CD1c-positive myeloid dendritic cell (primary cell): ENCODE measurements around the gene HAT1.

ENCODE experiments used
- DNase-seq: peaks from one replicate; pipeline ENCODE4 v3.0.0-alpha.2; 2016; ENCODE audit errors: extremely low spot score

HAT1 gene

DNA sequence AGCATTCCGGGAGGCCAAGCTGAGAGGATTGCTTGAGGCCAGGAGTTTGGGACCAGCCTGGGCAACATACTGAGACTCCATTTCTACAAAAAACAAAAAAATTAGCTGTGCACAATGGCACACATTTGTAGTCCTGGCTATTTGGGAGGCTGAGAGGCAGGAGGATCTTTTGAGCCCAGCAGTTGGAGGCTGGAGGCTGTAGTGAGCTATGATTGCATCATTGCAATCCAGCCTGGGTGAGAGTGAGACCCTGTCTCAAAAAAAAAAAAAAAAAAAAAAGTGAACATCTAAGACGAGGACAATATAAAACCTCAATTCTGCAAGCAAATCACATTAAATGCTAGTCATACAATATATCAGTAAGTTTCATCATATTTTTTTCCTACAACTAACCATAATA, 2.8 kb upstream of the HAT1 start:
- DNase-seq = no peak

DNA sequence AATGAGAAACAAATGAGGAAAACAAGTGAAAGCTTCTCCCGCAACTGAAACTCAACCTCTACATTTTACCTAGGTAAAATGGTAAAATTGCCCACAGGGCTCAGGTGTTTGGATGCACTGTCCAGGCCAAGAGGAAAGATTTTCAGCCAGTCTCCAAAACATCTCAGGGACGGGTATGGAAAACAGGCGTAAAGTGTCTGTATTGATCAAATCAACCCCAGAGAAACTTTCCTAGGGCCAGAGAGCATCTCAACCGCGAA, 361 bp upstream of the HAT1 start:
- DNase-seq = no peak

DNA sequence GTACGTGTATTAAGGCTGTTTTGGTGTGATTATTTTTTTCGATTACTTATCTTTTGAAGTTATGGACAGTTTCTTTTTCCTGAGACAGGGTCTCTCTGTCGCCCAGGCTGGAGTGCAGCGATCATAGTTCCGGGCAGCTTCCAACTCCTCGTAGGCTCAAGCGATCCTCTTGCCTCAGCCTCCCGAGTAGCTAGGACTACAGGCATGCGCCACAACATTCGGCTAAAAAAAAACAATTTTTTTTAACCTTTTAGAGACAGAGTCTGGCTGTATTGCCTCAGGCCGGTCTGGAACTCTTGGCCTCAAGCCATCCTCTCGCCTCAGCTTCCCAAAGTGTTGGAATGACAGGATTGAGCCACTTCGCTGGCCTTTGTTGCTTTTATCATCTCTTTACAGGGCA, 945 bp downstream of the HAT1 start:
- no peak for DNase-seq

DNA sequence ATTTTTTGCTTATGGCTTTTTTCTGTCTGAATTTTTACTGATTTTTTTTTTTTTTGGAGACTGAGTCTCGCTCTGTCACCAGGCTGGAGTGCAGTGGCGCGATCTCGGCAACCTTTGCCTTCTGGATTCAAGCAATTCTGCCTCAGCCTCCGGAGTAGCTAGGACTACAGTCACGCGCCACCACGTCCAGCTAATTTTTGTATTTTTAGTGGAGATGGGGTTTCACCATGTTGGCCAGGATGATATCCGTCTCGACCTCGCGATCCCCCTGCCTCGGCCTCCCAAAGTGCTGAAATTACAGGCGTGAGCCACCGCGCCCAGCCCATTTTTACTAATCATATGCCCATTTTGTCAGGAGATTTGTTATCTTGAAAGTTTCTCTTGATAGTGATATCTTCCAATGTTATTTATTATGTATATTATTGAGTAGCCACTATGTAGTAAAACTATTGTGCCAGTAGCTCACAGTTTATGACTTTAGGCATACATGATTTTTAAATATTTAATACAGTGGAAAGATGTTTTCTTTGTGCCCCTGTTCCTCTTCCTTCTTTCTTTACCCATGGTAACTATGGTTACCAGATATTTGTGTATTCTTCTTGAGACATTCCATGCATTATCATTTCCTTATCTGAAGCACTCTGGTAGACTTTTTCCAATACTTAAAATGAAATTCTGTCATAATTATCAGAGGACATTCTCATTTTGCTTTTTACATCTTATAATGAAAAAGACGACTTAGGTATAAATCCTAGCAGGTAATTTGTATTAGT, 2.1 kb downstream of the HAT1 start:
- DNase-seq = peak; percentile 28

DNA sequence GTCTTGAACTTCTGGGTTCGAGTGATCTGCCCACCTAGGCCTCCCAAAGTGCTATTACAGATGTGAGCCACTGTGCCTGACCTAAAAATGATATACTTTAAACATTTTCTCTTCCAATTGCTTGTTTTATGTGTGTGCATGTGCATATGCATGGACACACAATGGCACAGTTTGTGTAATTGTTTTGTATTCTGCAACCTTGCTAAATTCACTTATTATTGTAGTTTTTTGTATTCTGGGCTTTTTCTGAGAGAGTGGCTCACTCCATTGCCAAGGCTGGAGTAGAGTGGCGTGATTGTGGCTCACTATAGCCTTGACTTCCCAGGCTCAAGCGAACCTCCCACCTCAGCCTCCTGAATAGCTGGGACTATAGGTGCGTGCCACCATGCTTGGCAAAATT, 8.1 kb downstream of the HAT1 start:
- no peak for DNase-seq

DNA sequence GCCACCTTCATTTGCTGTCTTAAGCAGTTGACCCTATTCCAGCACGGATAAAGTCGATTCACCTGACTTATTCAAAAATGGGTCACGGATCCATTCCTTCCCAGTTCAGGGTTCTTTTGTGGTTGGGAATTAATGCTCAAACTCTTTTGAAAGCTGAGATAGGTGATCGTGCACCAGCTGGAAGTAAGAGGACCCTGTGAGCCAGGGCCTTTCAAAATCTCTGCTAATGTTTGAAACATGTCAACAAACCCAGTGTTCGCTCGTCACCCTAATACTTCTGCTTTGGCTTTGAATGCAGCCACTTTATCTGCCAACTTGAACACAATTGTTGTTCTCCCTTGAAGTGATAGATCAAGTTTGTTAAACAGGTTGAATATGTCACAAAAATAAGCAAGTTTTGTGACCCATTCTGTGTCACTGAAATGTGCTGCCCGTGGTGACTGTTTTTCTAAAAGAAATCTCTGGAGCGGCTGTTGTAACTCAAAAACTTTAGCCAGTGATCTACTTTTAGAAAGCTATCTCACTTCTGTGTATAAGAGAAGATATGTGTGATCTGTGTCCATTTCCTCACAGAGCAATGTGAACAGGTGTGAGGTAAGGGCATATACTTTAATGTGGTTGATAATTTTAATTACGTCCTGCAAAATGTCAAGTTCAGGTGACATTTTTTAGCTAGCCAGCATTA, 16.9 kb downstream of the HAT1 start:
- no peak for DNase-seq

DNA sequence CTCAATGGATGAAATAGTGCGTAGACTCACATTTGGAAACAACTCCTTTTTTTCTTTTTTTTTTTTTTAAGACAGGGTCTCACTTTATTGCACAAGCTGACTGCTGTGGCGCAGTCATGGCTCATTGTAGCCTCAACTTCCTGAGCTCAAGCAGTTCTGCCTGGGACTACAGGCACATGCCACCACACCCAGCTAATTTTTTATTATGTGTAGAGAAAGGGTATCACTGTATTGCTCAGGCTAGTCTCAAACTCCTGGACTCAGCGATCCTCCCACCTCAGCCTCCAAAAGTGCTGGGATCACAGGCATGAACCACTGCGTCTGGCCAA, 17.4 kb downstream of the HAT1 start:
- DNase-seq = no peak

DNA sequence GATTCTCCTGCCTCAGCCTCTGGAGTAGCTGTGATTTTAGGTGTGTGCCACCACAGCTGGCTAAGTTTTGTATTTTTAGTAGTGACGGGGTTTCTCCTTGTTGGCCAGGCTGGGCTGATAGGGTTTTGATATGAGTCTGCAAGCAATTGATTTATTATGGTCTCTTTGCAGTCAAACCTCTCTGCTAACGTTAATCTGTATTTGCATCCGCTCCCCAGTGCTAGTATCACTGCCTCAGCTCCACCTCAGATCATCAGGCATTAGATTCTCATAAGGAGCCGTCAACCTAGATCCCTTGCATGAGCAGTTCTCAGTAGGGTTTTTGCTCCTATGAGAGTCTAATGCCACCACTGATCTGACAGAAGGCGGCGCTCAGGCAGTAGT, 19.0 kb downstream of the HAT1 start:
- DNase-seq = no peak

DNA sequence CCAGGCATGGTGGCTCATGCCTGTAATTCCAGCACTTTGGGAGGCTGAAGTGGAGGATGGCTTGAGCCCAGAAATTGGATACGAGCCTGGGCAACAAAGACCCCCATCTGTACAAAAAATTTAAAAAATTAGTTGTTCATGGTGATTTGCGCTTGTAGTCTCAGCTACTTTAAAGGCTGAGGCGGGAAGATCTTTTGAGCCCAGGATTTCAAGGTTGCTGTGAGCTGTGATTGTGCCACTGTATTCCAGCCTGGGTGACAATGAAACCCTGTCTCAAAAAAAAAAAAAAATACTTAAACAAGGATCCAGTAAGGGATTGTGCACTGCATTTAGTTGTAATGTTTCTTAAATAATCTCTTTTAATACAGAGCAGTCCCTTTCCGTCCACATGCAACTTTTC, 21.6 kb downstream of the HAT1 start:
- no peak for DNase-seq

DNA sequence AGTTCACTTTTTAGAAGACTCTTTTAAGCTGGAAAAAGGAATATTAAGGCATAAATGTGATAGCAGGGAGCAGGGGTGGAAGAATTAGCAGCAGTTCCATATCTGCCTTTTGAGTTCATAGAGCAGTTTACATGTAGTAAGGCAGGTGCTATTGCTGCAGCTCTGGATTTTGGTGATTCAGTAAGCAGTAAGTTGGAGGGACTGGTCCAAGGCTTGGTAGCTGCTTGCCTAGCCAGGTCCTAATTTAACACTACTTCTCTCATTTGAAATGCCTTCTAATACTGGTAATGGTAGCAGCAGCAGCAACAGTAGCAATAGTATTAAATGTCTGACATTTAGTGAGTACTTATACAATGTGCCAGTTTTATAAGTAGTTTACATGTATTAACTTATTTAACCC, 30.0 kb downstream of the HAT1 start:
- no peak for DNase-seq

DNA sequence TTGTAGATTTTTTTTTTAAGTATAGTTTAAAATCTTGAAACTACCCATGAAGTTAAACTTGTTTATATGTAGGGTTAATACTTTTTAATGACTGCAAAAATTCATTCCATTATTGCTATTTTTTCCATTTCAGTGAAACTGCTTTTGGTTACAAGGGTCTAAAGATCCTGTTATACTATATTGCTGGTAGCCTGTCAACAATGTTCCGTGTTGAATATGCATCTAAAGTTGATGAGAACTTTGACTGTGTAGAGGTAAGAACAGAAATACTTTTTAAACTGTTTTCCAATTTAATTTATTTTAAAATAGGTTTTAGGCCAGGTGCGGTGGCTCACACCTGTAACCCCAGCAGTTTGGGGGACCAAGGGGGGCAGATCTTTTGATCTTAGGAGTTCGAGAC, 30.5 kb downstream of the HAT1 start:
- no peak for DNase-seq

DNA sequence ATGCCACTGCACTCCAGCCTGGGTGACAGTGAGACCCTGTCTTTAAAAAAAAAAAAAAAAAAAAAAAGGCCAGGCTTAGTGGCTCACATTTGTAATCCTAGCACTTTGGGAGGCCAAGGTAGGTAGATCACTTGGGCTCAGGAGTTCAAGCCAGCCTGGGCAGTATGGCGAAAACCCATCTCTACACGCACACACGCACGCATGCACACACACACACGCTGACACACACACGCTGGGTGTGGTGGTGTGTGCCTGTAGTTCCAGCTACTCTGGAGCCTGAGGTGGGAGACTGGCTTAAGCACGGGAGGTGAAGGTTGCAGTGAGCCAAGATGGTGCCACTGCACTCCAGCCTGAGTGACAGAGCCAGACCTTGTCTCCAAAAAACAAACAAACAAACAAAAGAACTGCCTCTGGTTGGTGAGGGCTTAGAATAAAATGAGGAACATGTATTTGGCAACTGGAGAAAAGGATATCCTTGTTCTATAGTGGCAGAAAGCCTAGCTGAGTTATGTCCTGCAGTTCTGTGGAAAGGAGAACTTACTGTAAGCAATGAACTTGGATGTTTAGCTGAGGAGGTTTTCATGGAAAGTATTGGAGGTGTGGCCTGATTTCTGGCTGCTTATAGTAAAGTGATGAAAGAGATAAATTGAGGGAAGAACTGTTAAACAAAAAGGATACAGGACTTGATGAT, 34.0 kb downstream of the HAT1 start:
- peak; percentile 91 for DNase-seq

DNA sequence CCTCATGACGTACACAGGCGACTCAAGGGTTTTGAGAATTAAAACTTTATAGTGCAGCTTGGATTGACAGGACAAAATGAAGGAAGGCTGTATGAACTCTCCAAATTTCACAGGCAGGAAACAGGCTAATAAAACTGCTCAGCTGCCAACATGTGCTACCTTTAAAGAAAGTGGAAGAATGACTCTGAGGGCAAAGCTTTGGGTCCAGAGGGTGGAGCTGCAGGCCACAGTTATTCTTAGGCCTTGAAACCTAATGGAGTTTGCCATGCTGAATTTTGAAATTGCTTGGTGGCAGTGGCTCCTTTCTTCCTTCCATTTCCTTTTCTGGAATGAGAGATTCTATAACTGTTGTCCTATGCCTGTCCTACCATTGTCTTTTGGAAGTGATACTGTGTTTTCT, 34.8 kb downstream of the HAT1 start:
- peak; percentile 35 for DNase-seq

DNA sequence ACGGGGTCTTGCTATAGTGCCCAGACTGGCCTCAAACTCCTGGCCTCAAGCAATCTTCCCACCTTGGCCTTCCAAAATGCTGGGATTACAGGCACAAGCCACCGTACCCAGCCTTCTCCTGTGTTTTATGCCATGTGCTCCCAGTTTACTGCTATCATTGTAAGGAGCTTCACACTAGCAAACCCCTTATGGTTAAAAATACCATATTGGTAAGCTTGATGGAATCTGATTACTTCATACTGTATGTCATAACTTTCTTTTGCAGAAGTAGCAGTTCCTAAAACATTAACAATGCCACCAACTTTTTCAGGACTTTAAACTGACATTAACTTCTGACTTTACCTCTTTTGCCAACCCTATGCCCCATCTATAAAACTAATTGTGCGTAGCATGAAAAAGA, 36.2 kb downstream of the HAT1 start:
- peak; percentile 80 for DNase-seq

DNA sequence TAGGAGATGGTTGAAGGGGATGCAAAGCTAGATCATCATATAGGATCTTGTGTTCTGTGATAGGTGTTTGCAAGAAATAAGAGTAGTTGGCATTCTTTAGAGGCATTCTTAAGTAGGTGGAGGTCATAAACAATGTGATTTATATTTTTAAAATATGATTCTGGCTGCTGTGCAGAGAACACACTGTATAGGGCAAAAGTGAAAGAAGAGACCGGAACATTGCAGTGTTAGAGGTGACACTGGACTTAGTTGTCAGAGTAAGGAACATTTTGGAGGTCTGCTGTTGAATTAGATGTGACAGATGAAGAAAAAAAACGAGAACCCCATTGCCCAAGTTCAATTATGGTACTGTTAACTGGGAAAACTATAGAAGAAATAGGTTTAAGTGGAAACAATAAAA, 37.7 kb downstream of the HAT1 start:
- no peak for DNase-seq

DNA sequence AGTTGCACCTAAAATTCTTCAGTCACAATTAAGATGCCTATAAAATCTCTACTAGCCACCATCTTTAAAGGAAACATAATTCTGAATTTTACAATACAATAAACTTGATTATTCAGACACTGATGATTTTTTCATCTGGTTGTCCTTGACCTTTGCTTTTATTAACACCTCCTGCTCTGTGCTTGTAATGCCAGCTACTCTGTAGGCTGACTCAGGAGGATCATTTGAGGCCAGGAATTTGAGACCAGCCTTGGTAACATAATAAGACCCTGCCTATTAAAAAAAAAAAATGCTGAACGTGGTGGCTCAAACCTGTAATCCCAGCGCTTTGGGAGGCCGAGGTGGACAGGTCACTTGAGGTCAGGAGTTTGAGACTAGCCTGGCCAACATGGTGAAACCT, 38.3 kb downstream of the HAT1 start:
- no peak for DNase-seq

DNA sequence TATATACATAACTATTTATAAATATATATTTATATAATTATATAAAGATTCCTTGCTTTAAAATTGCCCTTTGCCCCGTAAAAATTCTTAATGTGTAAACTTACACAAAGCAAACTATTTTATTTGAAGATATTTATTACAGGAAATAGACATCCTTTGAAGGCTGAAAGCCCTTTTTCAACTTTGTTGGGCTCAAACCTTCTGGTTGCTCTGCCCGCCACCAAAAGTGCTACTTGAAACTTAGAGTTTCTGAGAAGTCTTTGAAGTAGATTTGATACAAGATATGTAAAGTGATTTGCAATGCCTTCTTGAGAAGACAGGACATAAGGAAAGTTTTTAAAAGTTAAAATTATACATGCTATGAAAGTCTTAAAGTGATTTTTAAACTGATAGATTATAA, 40.9 kb downstream of the HAT1 start:
- no peak for DNase-seq

DNA sequence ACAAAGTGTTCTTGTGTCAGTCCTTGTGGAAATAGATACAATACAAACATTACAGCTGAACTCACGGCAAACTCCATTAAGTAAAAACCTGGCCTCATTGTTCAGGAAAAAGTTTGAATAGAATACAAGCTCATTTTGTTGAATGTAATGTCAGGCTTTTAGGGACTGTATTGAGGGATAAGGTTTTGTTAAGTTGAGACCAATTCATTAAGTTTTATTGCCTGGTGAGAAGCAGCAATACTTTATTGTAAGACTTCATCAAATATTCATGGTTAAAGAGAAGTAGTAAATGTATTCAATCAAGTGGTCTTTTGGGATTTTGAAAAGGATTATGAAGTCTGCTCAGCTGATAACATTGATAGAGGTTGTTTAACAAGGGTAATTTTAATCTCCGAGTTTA, 42.0 kb downstream of the HAT1 start:
- no peak for DNase-seq

DNA sequence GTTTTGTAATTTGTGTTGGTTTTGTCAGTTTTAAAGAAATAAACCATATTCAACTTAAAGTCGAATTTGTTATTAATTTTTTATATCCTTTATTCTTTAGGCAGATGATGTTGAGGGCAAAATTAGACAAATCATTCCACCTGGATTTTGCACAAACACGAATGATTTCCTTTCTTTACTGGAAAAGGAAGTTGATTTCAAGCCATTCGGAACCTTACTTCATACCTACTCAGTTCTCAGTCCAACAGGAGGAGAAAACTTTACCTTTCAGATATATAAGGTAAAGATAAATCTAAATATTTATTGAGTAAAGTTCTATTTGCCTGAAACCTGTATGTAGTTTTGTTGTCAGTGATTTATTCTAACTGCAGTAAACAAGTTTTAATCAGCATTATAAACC, 43.0 kb downstream of the HAT1 start:
- no peak for DNase-seq

DNA sequence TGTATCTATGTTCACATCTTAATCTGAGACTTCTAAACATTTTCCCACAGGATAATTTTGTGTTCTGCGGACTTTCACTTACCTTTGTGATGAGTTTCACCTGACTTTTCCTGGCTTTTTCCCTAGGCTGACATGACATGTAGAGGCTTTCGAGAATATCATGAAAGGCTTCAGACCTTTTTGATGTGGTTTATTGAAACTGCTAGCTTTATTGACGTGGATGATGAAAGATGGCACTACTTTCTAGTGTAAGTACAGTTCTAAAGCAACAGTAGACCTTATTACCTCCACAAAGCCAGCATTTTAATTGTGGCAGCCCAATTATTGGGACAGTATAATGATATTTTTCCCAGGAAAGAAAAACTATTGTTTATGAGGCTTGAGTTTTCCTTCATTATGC, 43.4 kb downstream of the HAT1 start:
- no peak for DNase-seq

DNA sequence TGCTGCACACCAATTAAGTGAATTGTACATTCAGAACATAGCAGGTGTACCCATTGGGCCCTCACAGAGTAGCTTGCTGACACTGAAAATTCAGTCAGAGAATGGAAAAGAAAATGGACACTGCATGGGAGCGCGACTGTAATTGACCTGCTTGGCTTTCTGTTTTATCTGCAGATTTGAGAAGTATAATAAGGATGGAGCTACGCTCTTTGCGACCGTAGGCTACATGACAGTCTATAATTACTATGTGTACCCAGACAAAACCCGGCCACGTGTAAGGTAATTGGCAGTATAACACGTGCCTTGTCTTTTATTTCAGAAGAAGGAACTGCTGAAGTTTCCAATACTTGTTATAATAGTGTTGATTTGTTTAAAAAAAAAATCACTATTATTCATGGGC, 44.0 kb downstream of the HAT1 start:
- no peak for DNase-seq

DNA sequence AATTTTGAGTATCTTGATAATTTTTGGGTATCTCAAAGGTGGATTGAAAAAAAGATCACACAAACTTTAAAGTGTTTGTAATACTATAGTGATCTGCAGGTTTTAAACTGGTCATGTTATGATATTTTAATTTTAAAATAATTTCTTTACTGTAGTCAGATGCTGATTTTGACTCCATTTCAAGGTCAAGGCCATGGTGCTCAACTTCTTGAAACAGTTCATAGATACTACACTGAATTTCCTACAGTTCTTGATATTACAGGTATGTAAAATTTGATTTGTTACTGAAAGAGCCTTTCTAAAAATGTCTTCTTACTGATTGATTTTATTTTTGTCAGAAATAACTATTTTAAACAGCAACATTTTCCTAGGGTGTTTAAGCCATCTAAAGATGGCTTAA, 44.4 kb downstream of the HAT1 start:
- no peak for DNase-seq

DNA sequence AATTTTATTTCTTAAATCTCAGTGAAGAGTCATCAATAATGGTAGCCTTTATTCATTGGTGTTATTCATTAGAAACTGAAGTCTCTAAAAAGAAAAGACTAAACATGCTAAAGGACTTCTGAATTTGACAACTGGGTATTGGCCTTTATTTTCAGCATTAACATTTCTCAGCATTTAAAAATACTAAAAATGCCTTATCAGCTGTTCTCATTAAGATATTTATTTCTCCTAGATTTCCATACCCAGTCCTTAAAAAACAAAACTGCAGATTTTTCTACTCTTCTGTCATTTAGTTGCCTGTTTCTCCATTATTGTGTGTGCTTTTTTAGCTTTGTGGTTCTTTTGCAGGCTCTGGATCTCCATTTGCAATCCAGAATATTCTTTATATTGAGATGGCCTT, 46.2 kb downstream of the HAT1 start:
- DNase-seq = no peak
